Measurements from ENCODE around the gene IPO9.
"Not testable (repeated sequence)": the region's sequence is repeated elsewhere in the genome, so short reads cannot be mapped to it uniquely, and the experiment has no call there.

IPO9 gene

GRCh38 chr1:201810466-201811216 lies 18.3 kb upstream of the IPO9 start:
- DNase-seq: no peak

GRCh38 chr1:201813226-201813625 lies 15.7 kb upstream of the IPO9 start:
- no peak for DNase-seq

- no peak for DNase-seq
These were observed 12.6 kb upstream of the IPO9 start for GRCh38 chr1:201816309-201816854.

- no peak for DNase-seq
These were observed 9.8 kb upstream of the IPO9 start for GRCh38 chr1:201818971-201819750.

- no peak for DNase-seq
These were observed 8.5 kb upstream of the IPO9 start for GRCh38 chr1:201820413-201820812.

GRCh38 chr1:201825245-201825644 lies 3.7 kb upstream of the IPO9 start:
- DNase-seq: no peak

GRCh38 chr1:201826830-201827229 lies 2.1 kb upstream of the IPO9 start:
- DNase-seq: no peak

- DNase-seq: no peak
These were observed 1.4 kb upstream of the IPO9 start for GRCh38 chr1:201827321-201828216.

GRCh38 chr1:201828217-201828819 lies 639 bp upstream of the IPO9 start:
- DNase-seq: no peak

- DNase-seq: no peak
These were observed 2.4 kb downstream of the IPO9 start for GRCh38 chr1:201831371-201831770.

- DNase-seq: no peak
These were observed 5.7 kb downstream of the IPO9 start for GRCh38 chr1:201834621-201835020.

GRCh38 chr1:201838381-201838780 lies 9.4 kb downstream of the IPO9 start:
- no peak for DNase-seq

GRCh38 chr1:201839089-201839488 lies 10.1 kb downstream of the IPO9 start:
- not testable (repeated sequence) for DNase-seq

GRCh38 chr1:201840055-201840454 lies 11.1 kb downstream of the IPO9 start:
- DNase-seq: no peak

- no peak for DNase-seq
These were observed 11.5 kb downstream of the IPO9 start for GRCh38 chr1:201840490-201840889.

- no peak for DNase-seq
These were observed 12.4 kb downstream of the IPO9 start for GRCh38 chr1:201841265-201841912.

- no peak for DNase-seq
These were observed 13.6 kb downstream of the IPO9 start for GRCh38 chr1:201842472-201843027.

- DNase-seq: no peak
These were observed 16.6 kb downstream of the IPO9 start for GRCh38 chr1:201845331-201846083.

GRCh38 chr1:201847150-201847549 lies 18.2 kb downstream of the IPO9 start:
- DNase-seq: no peak

- no peak for DNase-seq
These were observed 19.3 kb downstream of the IPO9 start for GRCh38 chr1:201848230-201848629.
